Erythroblast (primary cell): ENCODE measurements around the gene HDAC4.
"Not testable (repeated sequence)": the region's sequence is repeated elsewhere in the genome, so short reads cannot be mapped to it uniquely, and the experiment has no call there.

ENCODE experiments used
- DNase-seq, 2 experiments: peaks; one replicate each; lab custom pipeline; 2025; lab: John Stamatoyannopoulos, UW
- GATA1 ChIP-seq: IDR thresholded peaks from 2 replicates; pipeline ENCODE4 v1.6.1; 2011; ENCODE audit warnings: low read depth, mild to moderate bottlenecking, control low read depth, low read length, moderate library complexity
- POLR2A ChIP-seq: IDR thresholded peaks from 2 replicates; pipeline ENCODE4 v1.6.1; 2011; ENCODE audit warnings: mild to moderate bottlenecking, low read length

Gene HDAC4

DNA sequence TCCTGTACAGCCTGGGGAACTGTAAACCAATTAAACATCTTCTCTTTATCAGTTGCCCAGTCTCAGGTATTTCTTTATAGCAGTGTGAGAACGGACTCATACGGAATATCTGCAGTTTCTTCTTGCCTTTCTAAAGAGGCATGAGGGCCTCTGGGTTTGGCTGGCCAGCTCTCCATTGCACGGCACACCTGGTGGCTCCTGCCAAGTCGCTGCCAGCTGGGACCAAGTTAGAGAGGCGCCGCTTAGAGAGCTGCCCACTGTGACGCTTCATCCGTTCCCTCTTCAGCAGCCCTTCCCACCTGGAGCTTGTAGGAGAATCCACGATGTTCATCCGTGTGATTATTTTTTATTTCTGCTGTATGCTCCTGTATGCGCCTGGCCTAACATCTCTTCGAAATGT lies 357.5 kb downstream of the HDAC4 start:
- TF ChIP-seq POLR2A: no peak
- TF ChIP-seq GATA1: no peak
- no peak for DNase-seq

- no peak for TF ChIP-seq POLR2A
- DNase-seq: no peak
These were observed 358.1 kb downstream of the HDAC4 start for GRCh38 chr2:239042551-239043320.

GRCh38 chr2:239042046-239042445 lies 358.8 kb downstream of the HDAC4 start:
- DNase-seq: no peak
- TF ChIP-seq GATA1 (no peak), POLR2A (no peak)

GRCh38 chr2:239041062-239041461 lies 359.8 kb downstream of the HDAC4 start:
- TF ChIP-seq GATA1 (no peak), POLR2A (no peak)
- no peak for DNase-seq

DNA sequence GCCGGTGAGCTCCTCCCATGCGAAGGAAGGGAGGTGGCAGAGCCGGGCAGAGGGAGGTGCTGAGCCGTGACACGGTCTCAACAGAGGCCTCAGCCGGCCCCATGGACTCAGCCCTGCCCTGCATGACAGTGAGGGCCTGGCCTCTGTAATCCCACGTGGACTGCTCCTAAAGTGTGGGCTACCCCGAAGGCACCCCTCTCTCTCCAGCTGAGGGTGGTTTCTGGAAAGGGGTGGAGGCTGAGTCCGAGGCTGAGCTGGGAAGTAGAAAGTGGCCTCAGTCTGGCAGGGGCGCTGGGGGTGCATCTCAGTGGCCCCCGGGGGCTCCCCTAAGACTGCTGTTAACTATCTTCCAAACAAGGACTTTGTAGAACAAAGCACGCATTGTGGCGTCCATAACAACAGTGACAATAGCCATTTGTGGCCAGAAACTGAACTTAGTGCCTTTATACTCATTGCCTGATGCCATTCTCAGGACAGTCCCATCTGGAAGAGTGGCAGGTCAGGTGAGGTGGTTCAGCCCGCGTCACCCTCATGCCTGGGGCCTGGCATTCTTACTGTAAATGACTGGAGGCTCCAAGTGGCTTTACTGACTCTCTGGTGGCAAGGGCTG lies 360.6 kb downstream of the HDAC4 start:
- DNase-seq: no peak
- TF ChIP-seq GATA1 (no peak), POLR2A (no peak)

DNA sequence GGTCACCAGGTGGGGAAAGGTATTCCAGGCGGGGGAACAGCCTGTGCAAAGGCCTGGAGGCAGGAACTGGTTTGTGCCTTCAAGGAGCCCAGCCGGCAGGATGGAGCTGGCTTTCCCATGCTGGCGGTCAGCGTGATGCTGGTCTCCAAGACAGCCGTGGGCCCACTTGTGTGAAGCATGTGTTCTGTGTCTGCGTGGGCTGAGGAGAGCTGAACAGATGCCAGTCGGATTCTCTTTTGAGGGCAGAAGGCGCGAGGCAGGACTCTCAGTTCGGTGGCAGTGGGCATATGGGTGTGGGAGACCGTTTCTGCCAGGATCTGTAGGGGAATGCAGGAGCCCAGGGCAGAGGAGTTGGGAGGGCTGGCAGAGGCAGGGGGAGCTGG lies 361.4 kb downstream of the HDAC4 start:
- TF ChIP-seq GATA1 (no peak), POLR2A (no peak)
- DNase-seq: no peak

GRCh38 chr2:239038773-239039478 lies 361.9 kb downstream of the HDAC4 start:
- no peak for DNase-seq
- TF ChIP-seq POLR2A (no peak), GATA1 (no peak)

- DNase-seq: not testable (repeated sequence)
These were observed 362.5 kb downstream of the HDAC4 start for GRCh38 chr2:239038284-239038683.

- no peak for TF ChIP-seq GATA1
- no peak for TF ChIP-seq POLR2A
- no peak for DNase-seq
These were observed 363.3 kb downstream of the HDAC4 start for GRCh38 chr2:239037559-239037910.

- TF ChIP-seq POLR2A: no peak
- no peak for TF ChIP-seq GATA1
- DNase-seq: no peak
These were observed 363.8 kb downstream of the HDAC4 start for GRCh38 chr2:239036819-239037558.

- no peak for DNase-seq
- TF ChIP-seq POLR2A (no peak), GATA1 (no peak)
These were observed 364.7 kb downstream of the HDAC4 start for GRCh38 chr2:239035997-239036731.

- DNase-seq: peak; percentile 16 to 60
- TF ChIP-seq GATA1 (no peak), POLR2A (no peak)
These were observed 365.4 kb downstream of the HDAC4 start for GRCh38 chr2:239035361-239035814.

DNA sequence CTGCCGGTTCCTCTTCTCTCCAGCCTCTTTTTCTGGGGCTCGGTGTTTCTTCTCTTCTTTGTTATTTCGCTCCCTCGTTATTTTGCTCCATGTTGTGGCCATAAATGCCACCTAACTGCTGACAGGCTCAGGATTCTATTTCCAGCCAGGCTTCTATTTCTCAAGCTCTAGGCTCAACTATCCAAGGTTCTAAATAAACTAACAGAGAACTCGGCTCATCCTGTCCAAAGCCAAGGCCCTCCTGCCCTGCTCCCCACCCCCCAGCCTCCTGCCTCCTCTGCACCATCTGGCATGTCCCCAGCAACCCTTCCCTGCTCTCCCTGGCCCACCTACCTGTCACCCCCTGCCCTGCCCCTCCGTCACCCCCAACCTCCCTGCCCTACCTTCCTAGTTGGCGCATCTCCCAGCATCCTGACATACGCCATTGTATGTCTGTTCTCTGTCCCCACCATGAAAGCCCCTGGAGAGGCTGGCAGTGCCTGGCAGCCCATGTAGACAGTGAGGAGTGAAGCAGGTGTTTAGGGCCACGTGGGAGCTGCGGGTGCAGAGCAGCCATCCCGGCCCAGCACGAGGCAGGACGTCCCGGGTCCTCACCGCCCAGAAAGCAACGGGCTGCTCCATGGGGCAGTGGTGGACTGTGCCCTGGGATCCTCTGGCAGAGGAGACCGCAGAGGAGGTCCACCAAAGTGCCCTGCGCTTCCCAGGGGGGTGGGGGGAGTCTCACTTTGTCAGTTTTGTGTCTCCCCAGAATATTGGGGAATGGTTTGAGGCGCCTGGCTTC lies 366.1 kb downstream of the HDAC4 start:
- no peak for DNase-seq
- TF ChIP-seq GATA1 (no peak), POLR2A (no peak)
